Measurements from ENCODE around the gene SLX4IP.

The SLX4IP gene

DNA sequence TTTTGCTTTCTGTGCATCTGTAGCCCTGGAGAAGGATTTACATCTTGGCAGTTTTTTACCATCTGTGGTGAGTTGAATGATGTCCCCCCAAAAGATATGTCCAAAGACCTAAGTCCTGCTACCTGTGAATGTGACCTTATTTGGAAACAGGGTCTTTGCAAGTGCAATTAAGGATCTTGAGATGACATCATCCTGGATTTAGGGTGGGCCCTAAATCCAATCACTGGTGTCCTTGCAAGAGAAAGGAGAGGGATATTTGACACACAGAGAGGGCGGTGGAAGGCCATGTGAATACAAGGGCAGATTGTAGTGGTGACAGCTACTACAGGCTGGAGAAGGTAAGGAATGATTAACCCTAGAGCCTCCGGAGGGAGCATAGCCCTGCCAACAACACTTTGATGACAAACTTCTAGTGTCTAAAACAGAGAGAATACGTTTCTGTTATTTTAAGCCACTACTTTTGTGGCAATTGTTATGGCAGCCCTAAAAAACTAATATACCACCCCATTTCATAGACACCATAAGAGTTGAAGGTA lies 36.2 kb upstream of the SLX4IP start:
- POLR2A ChIA-PET (ENCODE audit: low non-redundant PET): no interaction called here
- CTCF ChIA-PET: no interaction called here
- no peak for DNase-seq (ENCODE audit: low spot score)
- H3K27ac ChIP-seq: no peak overlapping the region
- TF ChIP-seq, protein P1, sequence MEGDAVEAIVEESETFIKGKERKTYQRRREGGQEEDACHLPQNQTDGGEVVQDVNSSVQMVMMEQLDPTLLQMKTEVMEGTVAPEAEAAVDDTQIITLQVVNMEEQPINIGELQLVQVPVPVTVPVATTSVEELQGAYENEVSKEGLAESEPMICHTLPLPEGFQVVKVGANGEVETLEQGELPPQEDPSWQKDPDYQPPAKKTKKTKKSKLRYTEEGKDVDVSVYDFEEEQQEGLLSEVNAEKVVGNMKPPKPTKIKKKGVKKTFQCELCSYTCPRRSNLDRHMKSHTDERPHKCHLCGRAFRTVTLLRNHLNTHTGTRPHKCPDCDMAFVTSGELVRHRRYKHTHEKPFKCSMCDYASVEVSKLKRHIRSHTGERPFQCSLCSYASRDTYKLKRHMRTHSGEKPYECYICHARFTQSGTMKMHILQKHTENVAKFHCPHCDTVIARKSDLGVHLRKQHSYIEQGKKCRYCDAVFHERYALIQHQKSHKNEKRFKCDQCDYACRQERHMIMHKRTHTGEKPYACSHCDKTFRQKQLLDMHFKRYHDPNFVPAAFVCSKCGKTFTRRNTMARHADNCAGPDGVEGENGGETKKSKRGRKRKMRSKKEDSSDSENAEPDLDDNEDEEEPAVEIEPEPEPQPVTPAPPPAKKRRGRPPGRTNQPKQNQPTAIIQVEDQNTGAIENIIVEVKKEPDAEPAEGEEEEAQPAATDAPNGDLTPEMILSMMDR (conservative IDR thresholded peaks at IDR 0.05; ENCODE audit: low read depth): no peak

GRCh38 chr20:10402938-10403608 lies 32.0 kb upstream of the SLX4IP start:
- CTCF ChIA-PET: interaction anchor here (0.6 kb wide), 2 partner anchors 486 to 790 kb away, joined by 3 read pairs; no protein-coding TSS in a partner anchor

DNA sequence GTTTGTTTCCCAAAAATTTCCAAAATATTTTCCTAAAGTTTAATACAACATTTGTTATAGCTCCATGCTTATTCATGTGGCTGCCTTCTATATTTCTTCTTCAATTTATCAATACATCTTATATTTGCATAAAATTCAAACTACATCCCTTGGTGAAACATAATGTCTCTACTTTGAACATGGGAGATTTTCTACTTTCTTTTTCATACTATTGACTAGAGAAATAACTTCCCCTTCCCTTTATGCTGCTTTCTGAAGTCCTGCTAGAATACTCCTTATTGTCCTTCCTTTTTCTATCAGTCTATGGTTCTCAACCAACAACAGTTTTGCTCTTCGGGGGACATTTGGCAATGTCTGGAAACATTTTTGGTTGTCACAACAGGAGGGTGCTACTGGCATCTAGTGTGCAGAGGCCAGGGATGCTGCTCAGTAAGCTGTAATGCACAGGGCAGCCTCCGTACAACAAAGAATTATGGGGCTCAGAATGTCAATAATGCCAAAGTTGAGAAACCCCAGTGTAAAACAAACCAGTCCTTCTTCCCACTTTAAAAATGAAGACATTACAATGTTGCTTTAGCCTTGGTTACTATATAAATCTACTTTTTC lies 31.0 kb upstream of the SLX4IP start:
- ChIA-PET POLR2A (ENCODE audit: low non-redundant PET) (no interaction called here), CTCF (interaction anchor here (0.6 kb wide), 1 partner anchor 487 kb away, joined by 3 read pairs; no protein-coding TSS in a partner anchor)
- TF ChIP-seq, protein P1 (conservative IDR thresholded peaks at IDR 0.05; ENCODE audit: low read depth): no peak
- no peak overlapping the region for H3K27ac ChIP-seq
- DNase-seq (ENCODE audit: low spot score): no peak

More at GRCh38 chr20:10402938-10403608, 32.0 kb upstream of the SLX4IP start:
- TF ChIP-seq, protein P1 (conservative IDR thresholded peaks at IDR 0.05; ENCODE audit: low read depth): no peak
- no peak for DNase-seq (ENCODE audit: low spot score)
- POLR2A ChIA-PET (ENCODE audit: low non-redundant PET): no interaction called here
- no peak overlapping the region for H3K27ac ChIP-seq

- ChIA-PET CTCF (no interaction called here), POLR2A (ENCODE audit: low non-redundant PET) (no interaction called here)
- TF ChIP-seq, protein P1 (conservative IDR thresholded peaks at IDR 0.05; ENCODE audit: low read depth): no peak
- DNase-seq (ENCODE audit: low spot score): no peak
- no peak overlapping the region for H3K27ac ChIP-seq
Observed at GRCh38 chr20:10404959-10405530, 30.1 kb upstream of the SLX4IP start.

DNA sequence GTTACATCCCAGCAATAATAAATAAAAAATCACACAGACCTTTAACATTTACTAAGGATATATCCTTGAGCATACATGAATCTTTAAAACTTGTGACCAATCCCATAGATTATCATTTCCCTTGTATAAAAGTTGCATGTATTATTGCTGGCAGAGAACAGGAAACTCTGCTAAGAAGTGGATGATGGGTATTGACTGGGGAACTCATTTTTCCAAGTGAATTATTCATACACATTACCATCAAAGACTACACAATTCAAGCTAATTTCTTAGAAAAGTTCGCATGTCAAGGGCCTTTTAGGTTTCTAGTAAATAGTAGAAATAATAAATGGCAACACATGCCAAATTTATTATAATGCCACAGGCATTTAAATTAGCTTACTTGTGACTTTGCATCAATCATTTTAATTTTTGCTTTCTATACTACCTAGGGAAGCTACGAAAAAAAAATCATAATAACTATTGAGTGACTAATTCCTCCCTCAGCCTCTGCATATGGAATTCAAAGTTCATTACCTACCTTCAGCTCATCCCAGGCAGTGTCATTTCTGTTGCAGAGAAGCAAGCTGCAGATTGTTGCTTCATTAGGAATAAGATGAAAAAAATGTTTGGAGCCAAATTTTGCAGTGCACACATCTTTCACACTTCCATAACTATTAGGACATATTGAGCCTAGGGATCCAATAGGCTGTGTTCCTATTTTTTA lies 26.8 kb upstream of the SLX4IP start:
- H3K27ac ChIP-seq: no peak overlapping the region
- DNase-seq (ENCODE audit: low spot score): no peak
- TF ChIP-seq, protein P1 (conservative IDR thresholded peaks at IDR 0.05; ENCODE audit: low read depth): no peak
- CTCF ChIA-PET: interaction anchor here (0.7 to 1.0 kb wide), 2 partner anchors 10 to 887 kb away, joined by 3 read pairs; no protein-coding TSS in a partner anchor
- POLR2A ChIA-PET (ENCODE audit: low non-redundant PET): no interaction called here

- no peak for DNase-seq (ENCODE audit: low spot score)
- CTCF ChIA-PET: no interaction called here
- no peak overlapping the region for H3K27ac ChIP-seq
- TF ChIP-seq, protein P1 (conservative IDR thresholded peaks at IDR 0.05; ENCODE audit: low read depth): no peak
- POLR2A ChIA-PET (ENCODE audit: low non-redundant PET): no interaction called here
Observed at GRCh38 chr20:10411673-10412072, 23.4 kb upstream of the SLX4IP start.
